GM19395 (cell line): Measurements from ENCODE around the gene LCN12.

Experiments
- ATAC-seq: cut with Tn5 transposase; IDR thresholded peaks from one replicate; pipeline ENCODE4 v1.9.1; 2021; ENCODE audit warnings: mild to moderate bottlenecking, moderate library complexity; ENCODE audit not compliant: unreplicated experiment

LCN12 gene

DNA sequence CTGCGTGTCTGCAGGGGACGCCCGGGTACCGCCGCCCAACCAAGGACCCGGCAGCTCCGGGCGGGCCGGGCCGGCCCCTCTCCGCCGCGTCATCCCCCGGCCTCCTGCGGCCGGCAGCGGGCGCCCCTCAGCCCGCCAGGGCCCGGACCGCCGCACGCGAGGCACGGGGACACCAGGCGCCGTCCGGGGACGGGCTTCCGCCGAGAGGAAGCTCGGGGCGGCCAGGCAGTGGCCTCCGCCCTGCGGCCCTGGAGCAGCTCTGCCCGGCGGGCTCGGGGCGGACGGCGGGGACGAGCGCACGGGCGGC is 7.9 kb upstream of the LCN12 start:
- peak; percentile 42 for ATAC-seq

GRCh38 chr9:136944519-136945332 is 7.3 kb upstream of the LCN12 start, which contains the start of the genes C8G and FBXW5:
TSS of gene C8G (plus strand) at chr9:136945243. CDS start at chr9:136945321, 78 bp downstream.
TSS of gene FBXW5 (minus strand) at chr9:136944738. CDS start at chr9:136944083, 655 bp downstream.
- peak; percentile 63 for ATAC-seq

GRCh38 chr9:136945333-136946227 is 6.5 kb upstream of the LCN12 start:
- no peak for ATAC-seq

GRCh38 chr9:136946228-136947027 is 5.6 kb upstream of the LCN12 start:
- no peak for ATAC-seq

- no peak for ATAC-seq
Observed at GRCh38 chr9:136947028-136947891, 4.8 kb upstream of the LCN12 start.

DNA sequence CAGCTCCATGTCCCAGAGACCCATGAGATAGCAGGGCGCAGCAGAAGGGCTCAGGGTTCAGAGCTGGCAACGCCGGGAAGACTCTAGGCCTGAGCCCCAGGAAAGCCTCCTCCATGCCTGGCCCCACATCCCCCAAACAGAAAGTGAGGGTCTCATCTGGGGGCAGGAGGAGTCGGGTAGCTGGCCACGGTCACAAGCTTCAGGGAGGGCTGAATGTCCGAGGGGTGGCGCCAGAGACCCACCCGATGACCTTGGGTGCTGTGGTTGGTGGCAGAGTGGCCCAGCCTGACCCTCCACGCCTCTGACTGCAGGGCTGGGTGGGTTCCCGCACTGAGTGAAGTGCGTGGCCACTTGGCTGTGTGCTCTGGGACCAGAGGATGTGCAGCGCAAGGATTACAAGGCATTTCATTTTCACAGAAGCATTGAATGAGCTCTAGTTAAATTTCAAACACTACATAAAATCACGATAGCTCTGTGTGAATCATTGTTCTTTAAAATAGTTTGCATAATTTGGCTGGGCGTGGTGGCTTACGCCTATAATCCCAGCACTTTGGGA is 4.0 kb upstream of the LCN12 start:
- no peak for ATAC-seq

DNA sequence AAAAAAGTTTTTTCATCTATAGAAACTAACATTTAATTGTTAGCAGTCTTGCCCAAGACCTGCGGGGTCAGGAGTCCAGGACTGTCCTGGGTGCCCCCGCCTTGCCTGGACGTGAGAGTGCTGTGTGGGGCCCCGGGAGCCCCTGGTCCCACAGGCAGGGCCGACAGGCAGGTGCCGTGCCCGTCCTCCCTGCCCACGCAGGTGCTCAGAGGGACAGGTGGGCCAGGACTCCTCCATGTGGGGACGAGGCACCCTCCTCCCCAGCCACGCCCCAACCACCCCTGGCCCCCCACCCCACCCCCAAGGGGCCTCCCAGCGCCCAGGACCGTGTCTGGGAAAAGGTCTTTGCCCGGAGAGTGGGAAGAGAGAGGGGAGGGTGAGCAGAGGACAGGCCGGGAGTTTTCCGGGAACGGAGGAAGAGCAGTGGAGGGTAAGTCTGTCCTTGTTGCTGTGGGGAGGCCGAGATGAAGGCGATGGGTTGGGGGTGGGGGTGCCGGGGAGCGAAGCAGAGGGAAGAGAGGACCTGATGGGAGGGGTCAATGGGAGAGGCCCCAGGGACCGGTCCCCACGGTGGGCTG is 2.7 kb upstream of the LCN12 start:
- ATAC-seq, result no peak

- ATAC-seq, result peak; percentile 86
Observed at GRCh38 chr9:136949817-136950655, 2.0 kb upstream of the LCN12 start.

- ATAC-seq, result no peak
Observed at GRCh38 chr9:136950656-136951276, 1.3 kb upstream of the LCN12 start.

GRCh38 chr9:136952321-136952850 is 313 bp downstream of the LCN12 start:
- no peak for ATAC-seq

- ATAC-seq, result no peak
Observed at GRCh38 chr9:136952876-136953770, 1.1 kb downstream of the LCN12 start.

- no peak for ATAC-seq
Observed at GRCh38 chr9:136953771-136954269, 1.7 kb downstream of the LCN12 start.

DNA sequence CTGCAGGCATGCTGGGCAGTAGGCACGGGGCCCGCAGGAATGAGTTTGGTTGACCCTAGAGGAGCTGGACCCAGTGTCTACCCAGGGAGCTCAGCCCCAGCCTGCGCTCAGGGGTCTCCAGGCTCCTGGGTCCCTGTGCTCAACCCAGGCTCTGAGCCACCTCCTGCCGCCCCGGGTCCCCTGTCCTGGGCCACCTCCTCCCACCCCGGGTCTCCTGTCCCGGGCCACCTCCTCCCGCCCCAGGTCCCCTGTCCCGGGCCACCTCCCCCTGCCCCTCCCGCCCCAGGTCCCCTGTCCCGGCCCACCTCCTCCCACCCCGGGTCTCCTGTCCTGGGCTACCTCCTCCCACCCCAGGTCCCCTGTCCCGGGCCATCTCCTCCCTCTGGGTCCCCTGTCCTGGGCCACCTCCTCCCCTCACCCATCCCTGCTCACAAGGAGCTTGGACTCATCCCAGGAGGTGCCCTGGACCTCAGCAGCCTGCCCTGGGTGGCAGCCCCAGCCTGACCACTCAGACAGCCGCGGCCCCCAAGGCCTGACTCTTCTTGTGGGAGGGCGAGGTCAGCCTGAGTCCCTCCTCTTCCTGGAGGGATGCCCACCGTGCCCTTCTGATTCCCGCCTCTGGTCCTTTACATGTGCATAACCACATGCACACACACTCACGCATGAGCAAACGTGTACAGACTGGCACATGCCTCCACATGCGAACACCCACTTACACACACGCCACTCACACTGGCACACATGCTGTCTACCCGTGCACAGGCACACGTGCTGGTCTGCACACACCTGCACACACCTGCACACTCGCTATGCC is 2.4 kb downstream of the LCN12 start:
- no peak for ATAC-seq

DNA sequence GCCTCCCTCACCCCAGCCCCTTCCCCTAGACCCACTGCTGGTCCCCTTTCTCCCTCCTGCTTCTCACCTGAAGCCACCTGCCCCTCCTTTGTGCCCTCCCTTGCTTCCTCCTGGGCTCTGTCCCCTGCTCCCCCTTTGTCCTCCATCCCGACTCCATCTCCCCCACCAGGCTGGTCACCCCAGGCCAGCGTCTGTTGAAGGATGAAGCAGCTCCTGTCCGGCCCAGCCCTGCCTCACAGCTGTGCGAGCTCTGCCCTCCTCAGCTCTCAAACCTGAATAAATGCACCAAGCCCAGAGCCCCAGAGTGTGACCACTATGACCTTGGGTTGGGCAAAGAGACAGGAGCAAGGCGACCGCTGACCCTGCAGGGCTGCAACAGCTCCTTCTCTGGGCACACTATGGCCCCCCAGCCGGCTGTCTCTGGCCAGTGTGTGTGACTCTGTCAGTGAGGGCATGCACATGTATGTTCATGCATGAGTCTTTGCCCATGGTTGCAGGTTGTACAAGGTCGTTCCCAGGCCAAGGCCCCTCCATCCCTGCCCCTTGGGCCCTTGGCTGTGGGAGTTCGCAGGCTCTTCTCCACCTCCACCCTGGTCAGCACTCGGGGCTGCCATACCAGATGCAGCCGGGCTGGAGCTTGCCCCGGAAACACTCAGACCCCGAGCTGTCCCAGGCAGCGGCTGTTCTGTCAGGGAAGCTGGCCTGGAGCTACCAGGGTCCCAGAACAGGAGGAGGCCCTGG is 3.3 kb downstream of the LCN12 start:
- ATAC-seq, result no peak

DNA sequence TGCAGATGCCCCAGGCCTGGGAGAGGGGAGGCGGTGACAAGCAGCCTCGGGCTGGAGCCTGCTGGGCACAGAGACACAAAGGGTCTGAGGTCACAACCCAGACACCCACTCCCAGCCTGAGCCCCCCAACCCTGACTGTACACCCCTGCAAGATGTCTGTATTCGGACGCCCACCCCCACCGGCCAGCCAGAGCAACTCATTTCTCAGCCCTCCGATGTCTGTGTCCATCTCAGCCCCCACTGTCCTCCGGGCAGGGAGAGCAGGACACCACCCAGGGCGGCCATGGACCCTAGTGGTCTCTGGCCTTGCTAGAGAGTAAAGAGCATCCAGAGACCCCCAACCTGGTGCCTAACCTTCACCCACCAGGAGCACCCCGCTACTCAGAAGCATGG is 3.9 kb downstream of the LCN12 start:
- no peak for ATAC-seq
